B cell (primary cell): ENCODE results near the gene DENND1A. TPM values are rescaled to one million over a fixed set of nuclear protein-coding genes. Genes with fewer than 3 reads are reported as not detected.

ENCODE experiments used
- ATAC-seq: fragments of 200-7000 bp; cut with Tn5 transposase; one replicate; pipeline ENCODE4 v1.10.0; 2021; ENCODE audit warnings: low read depth, mild to moderate bottlenecking, moderate number of reproducible peaks, moderate library complexity
- CTCF ChIA-PET: fragments of 350-600 bp; sonication (Branson Sonifier 250); formaldehyde crosslinking; loops from one replicate; lab custom pipeline; 2021; ENCODE audit warnings: antibody characterized with exemption, inconsistent platforms; lab: Charles Lee
- POLR2A ChIA-PET: fragments of 350-600 bp; sonication (Branson Sonifier 250); formaldehyde crosslinking; loops from one replicate; lab custom pipeline; 2021; ENCODE audit warnings: antibody characterized with exemption; lab: Charles Lee
- DNase-seq: peaks from one replicate; pipeline ENCODE4 v3.0.0; 2013
- H2AFZ ChIP-seq: 2 replicates; pipeline ENCODE4 v1.6.1; 2012; ENCODE audit warnings: mild to moderate bottlenecking, low read depth, low read length; ENCODE audit not compliant: insufficient read depth, poor library complexity, severe bottlenecking
- H3K27ac ChIP-seq, 2 donors: 1 replicate in 1 of 2; 2 replicates in 1 of 2; pipeline ENCODE4 v1.5.1; 2012 to 2013; ENCODE audit warnings: low read length in 2 of 2, mild to moderate bottlenecking in 2 of 2, moderate library complexity in 1 of 2
- H3K27me3 ChIP-seq, 4 experiments: fragments of 200-600 bp in 1 of 4; sonication (generic) in 1 of 4; replicated peaks in 1 of 4; 1 replicate in 2 of 4; 2 replicates in 2 of 4; pipeline versions ENCODE4 v1.6.1 to v1.7.0; 2013 to 2016; ENCODE audit warnings: low read length in 3 of 4, mild to moderate bottlenecking in 2 of 4, mixed read lengths in 1 of 4, moderate library complexity in 1 of 4; ENCODE audit not compliant: insufficient read depth in 4 of 4, control insufficient read depth in 3 of 4; ENCODE audit errors: control extremely low read depth in 1 of 4
- H3K36me3 ChIP-seq, 2 experiments: replicated peaks in 1 of 2; 1 replicate in 1 of 2; 2 replicates in 1 of 2; pipeline versions ENCODE4 v1.6.1 to v1.7.1; 2013; ENCODE audit warnings: low read length in 1 of 2; ENCODE audit not compliant: insufficient read depth in 2 of 2, control insufficient read depth in 1 of 2; ENCODE audit errors: control extremely low read depth in 1 of 2, extremely low read depth in 1 of 2
- H3K4me1 ChIP-seq, 2 donors: fragments of 200-600 bp in 1 of 2; sonication (generic) in 1 of 2; 1 replicate in 1 of 2; 2 replicates in 1 of 2; pipeline versions ENCODE4 v1.5.1 to v1.6.1; 2013 to 2017; ENCODE audit warnings: low read length in 2 of 2; ENCODE audit not compliant: control insufficient read depth in 2 of 2, insufficient read depth in 2 of 2
- H3K4me2 ChIP-seq: replicated peaks from 2 replicates; pipeline ENCODE3; 2012; ENCODE audit warnings: mild to moderate bottlenecking, low read depth, low read length; ENCODE audit not compliant: poor library complexity, severe bottlenecking
- H3K4me3 ChIP-seq, 5 experiments: fragments of 200-600 bp in 1 of 5; sonication (generic) in 1 of 5; 1 replicate in 3 of 5; 2 replicates in 2 of 5; pipeline versions ENCODE4 v1.5.1 to v1.7.0; 2011 to 2016; ENCODE audit warnings: low read length in 4 of 5, mild to moderate bottlenecking in 4 of 5, low read depth in 2 of 5, control low read depth in 1 of 5, moderate library complexity in 1 of 5; ENCODE audit not compliant: insufficient read depth in 1 of 5; ENCODE audit errors: control extremely low read depth in 1 of 5, extremely low read depth in 1 of 5
- H3K79me2 ChIP-seq: fragments of 200-600 bp; sonication (generic); one replicate; pipeline ENCODE4 v1.6.0; 2016; ENCODE audit warnings: low read length; ENCODE audit not compliant: control insufficient read depth, insufficient read depth
- H3K9ac ChIP-seq: fragments of 200-600 bp; sonication (generic); 2 replicates; pipeline ENCODE4 v1.6.1; 2017; ENCODE audit warnings: mild to moderate bottlenecking, low read length, moderate library complexity
- H3K9me3 ChIP-seq, 3 donors: one replicate each; pipeline versions ENCODE4 v1.6.1 to v1.7.1; 2013; ENCODE audit warnings: low read length in 2 of 3; ENCODE audit not compliant: control insufficient read depth in 2 of 3, insufficient read depth in 1 of 3; ENCODE audit errors: control extremely low read depth in 1 of 3
- H4K20me1 ChIP-seq: 2 replicates; pipeline ENCODE4 v1.6.0; 2012; ENCODE audit warnings: mild to moderate bottlenecking, low read length; ENCODE audit not compliant: insufficient read depth, control insufficient read depth, poor library complexity, severe bottlenecking
- H3K27ac Mint-ChIP-seq: one replicate; pipeline ENCODE4 v1.8.0; 2021; ENCODE audit warnings: mixed read lengths
- H3K27me3 Mint-ChIP-seq: one replicate; pipeline ENCODE4 v1.8.0; 2021; ENCODE audit warnings: mixed read lengths
- H3K4me1 Mint-ChIP-seq: one replicate; pipeline ENCODE4 v1.8.0; 2021; ENCODE audit warnings: mixed read lengths
- H3K4me3 Mint-ChIP-seq: one replicate; pipeline ENCODE4 v1.8.0; 2021; ENCODE audit warnings: mixed read lengths
- H3K9me3 Mint-ChIP-seq: one replicate; pipeline ENCODE4 v1.8.0; 2022; ENCODE audit warnings: mixed read lengths; ENCODE audit not compliant: insufficient read depth
- EZH2 ChIP-seq: IDR thresholded peaks from 2 replicates; pipeline ENCODE4 v1.6.1; 2012; ENCODE audit warnings: borderline replicate concordance, low read depth, mild to moderate bottlenecking, moderate library complexity, low read length; ENCODE audit not compliant: insufficient read depth, poor library complexity, severe bottlenecking
- WGBS: methylation state at CpG from one replicate; pipeline ENCODE4 v1.1.5; 2013; ENCODE audit warnings: missing lambda C conversion rate; ENCODE audit not compliant: insufficient coverage; 5-methylcytosine and 5-hydroxymethylcytosine counted together
- intact Hi-C: fragments of 100-400 bp; cut with micrococcal nuclease; formaldehyde crosslinking; loops from one replicate; pipeline ENCODE4 v1.10.0; 2022
- polyA plus RNA-seq: library from polyadenylated mRNA; depleted of rRNA; stranded (reverse); fragments of >200 nt; gene quantifications from 2 replicates; pipeline ENCODE4 v1.2.3, GENCODE V29; 2012
- total RNA-seq, 2 donors: library from RNA; stranded (reverse); fragments of 120-200 nt in 1 of 2; gene quantifications; 1 replicate in 1 of 2; 2 replicates in 1 of 2; pipeline versions ENCODE4 v1.2.3 to v1.2.4, GENCODE V29; 2013 to 2022
- TF ChIP-seq, protein P1 (sequence below): fragments of 200-600 bp; IDR thresholded peaks from one replicate; pipeline ENCODE4 v1.8.0; 2022; ENCODE audit warnings: antibody characterized with exemption, mild to moderate bottlenecking

The DENND1A gene
- total and polyA plus RNA-seq, 2 donors (not counting 1 experiment from before 2014, with no cell fraction given): 10.8 to 26.0 TPM

- TF ChIP-seq, protein P1, sequence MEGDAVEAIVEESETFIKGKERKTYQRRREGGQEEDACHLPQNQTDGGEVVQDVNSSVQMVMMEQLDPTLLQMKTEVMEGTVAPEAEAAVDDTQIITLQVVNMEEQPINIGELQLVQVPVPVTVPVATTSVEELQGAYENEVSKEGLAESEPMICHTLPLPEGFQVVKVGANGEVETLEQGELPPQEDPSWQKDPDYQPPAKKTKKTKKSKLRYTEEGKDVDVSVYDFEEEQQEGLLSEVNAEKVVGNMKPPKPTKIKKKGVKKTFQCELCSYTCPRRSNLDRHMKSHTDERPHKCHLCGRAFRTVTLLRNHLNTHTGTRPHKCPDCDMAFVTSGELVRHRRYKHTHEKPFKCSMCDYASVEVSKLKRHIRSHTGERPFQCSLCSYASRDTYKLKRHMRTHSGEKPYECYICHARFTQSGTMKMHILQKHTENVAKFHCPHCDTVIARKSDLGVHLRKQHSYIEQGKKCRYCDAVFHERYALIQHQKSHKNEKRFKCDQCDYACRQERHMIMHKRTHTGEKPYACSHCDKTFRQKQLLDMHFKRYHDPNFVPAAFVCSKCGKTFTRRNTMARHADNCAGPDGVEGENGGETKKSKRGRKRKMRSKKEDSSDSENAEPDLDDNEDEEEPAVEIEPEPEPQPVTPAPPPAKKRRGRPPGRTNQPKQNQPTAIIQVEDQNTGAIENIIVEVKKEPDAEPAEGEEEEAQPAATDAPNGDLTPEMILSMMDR: no peak
- no peak for TF ChIP-seq EZH2
- H3K27me3 Mint-ChIP-seq: no peaks in the 10 kb centered on the region
- Histone ChIP-seq H3K4me2 (no peak overlapping the region), H3K36me3 (peaks cover 0 to 7% of the 10 kb centered on the region in 2 experiments), H3K79me2 (no peaks in the 10 kb centered on the region), H4K20me1 (no peaks in the 10 kb centered on the region), H3K27me3 (no peaks in the 10 kb centered on the region), H3K9me3 (no peaks in the 10 kb centered on the region), H3K9ac (no peak overlapping the region), H3K4me3 (no peak overlapping the region), H3K4me1 (peaks cover 18 to 21% of the 10 kb centered on the region in 2 donors), H2AFZ (no peak overlapping the region), H3K27ac (no peak overlapping the region)
- peaks cover 19% of the 10 kb centered on the region for H3K4me1 Mint-ChIP-seq
- no peak overlapping the region for H3K4me3 Mint-ChIP-seq
- no peak overlapping the region for H3K27ac Mint-ChIP-seq
- ChIA-PET CTCF (no interaction called here), POLR2A (interaction anchor here (0.6 kb wide), 1 partner anchor 17 kb away, joined by 4 read pairs; no protein-coding TSS in a partner anchor)
- whole genome bisulfite sequencing: 98% methylated on average over 12 of the region's 12 CpGs
- ATAC-seq (no peak), DNase-seq (no peak)
- intact Hi-C loops: no loop called here
- H3K9me3 Mint-ChIP-seq: no peaks in the 10 kb centered on the region
Measured at GRCh38 chr9:123654994-123655637, 274.8 kb downstream of the DENND1A start.
